ENCODE data around the gene SEMA4F.
A peak's percentile ranks its signal among the peaks of the same experiment; 100 is the strongest.

SEMA4F gene

DNA sequence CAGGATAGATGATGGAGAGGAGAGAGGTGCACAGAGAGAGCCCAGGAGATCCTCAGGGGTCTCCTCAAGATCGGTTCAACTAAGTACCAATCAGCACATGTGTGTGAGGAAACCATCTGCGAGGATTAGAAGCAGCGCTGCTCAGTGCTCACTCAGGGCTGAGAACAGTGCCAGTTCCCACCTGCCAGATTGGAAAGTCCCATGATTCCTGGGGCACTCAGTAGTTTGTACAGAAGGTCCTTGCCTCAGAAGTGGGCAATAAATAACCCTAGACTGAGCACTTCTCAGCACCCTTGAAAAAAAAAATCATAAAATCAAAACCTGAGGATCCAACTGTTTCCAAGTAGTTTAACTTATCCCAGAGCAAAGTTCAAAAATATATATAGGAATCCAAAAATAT is 53.8 kb downstream of the SEMA4F start:
- no peak for DNase-seq

DNA sequence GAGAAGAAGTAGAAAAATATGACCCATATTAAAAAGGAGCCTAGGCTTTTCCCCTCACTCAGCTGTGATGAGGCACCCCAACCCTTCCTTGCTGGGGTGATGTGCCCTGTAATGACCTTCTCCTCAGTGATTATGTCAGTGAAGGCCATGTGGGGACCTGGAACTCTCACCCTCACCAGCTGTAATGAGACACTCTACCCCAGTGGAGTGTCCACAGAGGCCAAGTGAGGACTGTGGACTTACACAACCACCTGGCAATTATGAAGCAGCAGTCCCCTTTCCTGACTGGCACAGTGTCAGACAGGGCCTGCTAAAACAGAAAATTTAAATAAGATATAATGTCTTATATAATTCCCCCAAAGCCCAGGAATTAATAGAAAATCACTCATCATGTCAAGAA is 54.2 kb downstream of the SEMA4F start:
- no peak for DNase-seq

DNA sequence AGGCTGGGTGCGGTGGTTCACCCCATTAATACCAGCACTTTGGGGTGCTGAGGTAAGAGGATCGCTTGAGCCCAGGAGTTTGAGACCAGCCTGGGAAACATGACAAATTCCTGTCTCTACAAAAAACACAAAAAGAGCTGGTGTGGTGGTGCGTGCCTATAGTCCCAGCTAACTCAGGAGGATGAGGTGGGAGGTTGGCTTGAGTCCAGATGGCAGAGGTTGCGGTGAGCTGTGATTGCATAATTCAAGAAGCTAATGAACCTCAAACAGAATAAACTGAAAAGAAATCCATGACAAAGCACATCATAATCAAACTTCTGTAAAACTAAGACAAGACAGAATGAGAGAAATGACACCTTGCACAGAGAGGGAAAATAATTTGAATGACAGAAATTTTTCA is 54.8 kb downstream of the SEMA4F start:
- DNase-seq = no peak

DNA sequence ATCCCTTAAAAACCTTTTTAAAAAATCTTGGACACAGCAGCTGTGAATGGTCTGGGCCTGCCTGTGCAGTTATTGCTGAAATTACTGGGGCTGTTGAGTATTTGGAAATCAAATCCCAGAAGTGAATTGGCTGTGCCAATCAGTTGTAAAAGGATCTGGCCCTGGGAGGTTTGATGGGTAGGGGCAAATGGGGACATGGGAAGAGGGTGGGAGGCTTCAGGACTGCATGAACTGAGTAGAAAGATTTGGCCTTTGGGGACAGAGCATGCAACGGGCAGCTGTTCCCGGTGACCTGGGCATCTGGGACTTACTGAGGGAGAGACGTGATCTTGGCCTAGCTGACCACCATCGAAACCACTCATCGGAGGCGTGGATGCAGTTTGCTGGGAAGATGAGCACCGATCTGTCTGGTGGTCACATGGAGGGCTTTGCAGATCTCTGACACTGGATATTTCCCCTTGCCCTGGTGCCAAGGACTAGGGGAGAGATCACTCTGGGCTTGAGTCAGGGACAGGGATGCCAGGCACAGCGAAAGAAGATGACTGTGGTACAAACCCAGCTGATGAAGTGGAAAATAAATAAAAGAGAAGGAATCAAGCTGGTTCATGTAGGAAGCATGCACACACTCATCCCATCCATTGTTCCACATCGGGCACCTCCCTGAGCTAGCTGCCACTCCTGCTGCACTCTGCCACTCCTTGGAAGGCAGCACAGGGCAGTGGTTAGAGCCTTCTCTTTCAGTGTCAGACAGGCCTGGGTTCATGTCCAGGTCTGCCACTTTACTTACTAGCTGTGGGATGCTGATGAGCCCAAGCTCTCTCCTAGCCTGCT is 58.4 kb downstream of the SEMA4F start:
- no peak for DNase-seq

DNA sequence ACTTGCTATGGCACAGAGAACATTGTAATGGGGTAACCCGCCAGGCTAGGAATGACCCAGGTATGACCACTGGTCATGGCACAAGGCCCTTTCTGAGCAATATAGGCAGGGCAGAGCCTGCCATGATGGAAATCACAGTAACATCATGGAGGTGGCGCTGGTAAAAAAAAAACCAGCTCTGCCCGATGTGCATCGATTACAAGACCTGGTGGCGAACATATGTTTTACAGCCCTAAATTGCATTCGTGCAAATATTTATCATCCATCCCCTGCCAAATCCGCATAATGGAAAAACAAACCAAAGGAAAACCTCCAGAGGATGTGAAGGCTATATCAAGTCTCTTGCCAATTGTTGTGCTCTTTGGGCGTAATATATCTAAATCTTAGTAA is 60.6 kb downstream of the SEMA4F start:
- DNase-seq = no peak

DNA sequence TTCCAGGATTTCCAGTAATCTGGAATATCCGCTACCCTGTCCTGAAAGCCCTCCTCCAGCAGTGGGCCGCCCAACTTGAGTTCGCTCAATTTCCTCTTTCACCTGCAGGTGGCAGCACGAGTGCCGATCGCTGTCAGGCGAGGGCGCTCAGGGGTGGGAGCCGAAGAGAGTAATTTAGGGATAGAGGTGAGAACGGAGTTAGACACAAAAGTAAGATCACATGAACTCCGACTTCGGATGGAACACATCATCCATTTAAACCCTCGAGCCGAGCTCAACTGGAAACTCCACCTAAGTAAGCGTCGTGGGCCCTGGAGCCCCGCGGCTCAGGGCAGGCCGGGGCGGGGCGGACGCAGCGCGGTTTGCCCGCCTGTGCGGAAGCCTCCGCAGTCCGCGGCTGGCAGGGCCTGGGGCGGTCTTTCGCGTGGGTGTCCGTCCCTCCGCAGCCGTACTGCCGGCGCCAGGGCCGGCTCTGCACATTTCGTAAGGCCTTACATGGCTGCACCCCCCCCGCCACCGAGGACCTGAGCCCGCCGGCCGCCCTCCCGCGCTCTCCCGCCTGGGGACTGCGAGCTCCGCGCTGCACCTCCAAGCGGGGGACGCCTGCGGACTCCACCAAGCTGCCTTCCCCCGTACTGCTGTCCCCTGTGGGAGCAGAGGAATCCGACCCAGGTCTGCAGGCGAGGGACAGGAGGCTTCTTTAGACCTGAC is 61.2 kb downstream of the SEMA4F start:
- peak; percentile 79 for DNase-seq

DNA sequence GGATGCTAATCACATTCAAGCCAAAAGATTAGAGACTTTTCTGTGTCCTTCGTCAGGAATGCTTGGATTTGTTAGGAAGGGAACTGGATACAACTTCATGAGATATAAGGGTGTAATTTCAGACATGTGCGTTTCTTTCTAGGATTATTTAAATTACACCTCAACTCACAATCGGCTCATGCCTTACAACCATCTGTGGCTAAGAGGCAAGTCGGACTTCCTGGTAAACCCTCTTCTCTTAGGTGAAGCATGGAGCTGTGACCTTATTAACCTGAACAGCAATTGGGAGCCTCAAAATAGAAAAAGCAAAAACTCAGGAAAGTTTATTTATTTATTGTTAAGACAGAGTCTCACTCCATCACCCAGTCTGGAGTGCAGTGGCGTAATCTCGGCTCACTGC is 61.8 kb downstream of the SEMA4F start:
- no peak for DNase-seq

DNA sequence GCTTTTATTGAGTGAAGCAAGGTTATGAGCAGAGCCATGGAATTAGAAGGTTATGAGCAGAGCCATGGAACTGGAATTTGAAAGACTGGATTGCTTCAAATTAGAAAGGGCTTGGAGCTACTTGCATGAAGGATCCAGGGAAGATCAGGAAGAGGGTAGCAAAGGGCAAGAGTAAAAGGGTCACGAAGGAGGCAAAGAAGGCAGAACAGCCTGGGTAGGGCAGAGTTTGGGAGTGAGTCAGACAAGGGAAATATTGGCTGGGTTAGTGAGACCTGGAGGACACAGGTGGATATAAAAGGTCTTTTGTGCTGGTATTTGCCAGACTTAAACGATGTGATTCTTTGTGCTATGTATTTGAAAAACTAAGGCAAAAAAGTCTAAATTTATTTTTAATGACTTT is 65.0 kb downstream of the SEMA4F start:
- no peak for DNase-seq

DNA sequence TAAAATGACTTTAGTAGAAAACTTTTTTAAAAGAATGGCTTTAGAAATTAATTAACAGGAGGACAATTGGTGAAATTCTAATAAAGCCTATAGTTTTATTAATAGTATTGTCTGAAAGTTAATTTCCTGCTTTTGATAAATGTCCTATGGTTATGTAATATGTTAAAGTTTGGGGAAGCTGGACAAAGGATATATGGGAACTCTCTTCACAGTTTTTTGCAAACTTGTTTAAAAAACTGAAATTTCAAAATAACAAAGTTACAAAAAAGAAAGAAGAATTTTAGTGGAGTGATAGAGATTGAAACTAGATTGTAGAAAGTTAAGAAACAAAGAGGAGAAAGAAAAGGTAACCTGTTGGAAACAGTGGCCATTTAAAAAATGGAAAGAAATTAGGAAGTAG is 67.3 kb downstream of the SEMA4F start:
- no peak for DNase-seq

DNA sequence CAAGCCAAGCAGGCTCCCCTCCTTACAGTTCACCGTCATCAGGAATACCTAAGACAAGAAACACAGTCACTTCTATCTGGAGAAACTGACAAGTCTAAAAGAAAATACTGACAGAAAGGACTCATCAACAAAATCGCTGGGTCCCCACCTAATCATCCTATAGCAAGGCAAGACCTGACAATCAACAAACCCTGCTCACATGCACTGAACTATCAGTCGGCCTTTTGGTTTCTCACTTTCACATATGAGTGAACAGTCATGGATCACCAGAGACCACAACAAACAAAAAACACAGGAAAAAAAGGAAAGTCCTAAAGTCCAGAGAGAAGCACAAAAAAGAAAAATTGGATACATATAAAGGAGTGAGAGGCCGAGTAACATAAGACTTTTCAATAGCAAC is 70.4 kb downstream of the SEMA4F start:
- DNase-seq = no peak

DNA sequence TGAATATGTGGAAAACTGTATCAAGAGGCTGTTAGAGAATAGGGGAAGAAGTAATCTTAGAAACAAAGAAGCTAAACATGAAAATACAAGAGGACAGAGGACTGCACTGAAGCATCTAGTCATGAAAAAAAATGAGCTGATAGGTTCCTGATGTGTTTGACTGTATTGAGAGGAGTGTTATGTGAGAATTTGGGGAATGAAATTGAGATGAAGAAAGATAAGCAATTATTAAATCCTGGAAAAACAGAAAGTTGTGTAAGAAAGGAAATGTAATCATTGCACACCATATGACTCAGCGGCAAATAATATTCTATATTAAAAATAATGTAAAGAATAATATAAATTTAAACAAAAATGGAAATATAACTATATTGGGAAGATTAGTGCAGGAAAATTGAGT is 71.2 kb downstream of the SEMA4F start:
- no peak for DNase-seq

DNA sequence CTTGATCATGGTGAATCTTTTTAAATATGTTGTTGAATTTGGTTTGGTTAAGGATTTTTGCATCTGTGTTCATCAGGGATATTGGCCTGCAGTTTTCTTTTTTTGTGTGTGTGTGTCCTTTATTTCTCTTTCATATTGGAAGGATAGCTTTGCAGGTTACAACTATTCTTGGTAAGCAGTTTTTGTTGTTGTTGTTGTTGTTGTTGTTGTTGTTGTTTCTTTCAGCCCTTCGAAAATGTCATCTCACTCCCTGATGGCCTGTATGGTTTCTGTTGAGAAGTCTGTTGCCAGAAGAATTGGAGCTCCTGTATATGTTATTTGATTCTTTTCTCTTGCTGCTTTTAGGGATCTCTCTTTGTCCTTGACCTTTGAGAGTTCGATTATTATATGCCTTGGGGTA is 74.8 kb downstream of the SEMA4F start:
- DNase-seq = no peak

DNA sequence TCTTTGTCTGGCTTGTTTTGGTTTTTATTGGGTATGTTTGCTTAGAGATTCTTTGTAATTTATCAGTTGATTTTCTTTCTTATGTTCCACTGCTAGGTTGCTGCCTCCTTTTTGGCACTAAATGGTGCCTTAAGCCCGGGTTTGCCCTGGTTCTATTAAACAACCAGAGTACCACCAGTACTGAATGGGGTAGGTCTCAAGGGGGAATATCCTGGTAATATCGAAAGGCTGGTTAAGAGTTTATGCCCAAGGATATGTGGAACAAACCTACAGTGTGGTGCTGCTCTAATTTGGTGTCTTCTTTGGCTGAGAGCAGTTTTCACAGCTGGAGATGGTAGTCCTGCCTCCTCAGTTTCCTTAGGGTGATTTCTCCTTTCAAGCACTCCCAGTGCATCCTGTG is 76.5 kb downstream of the SEMA4F start:
- no peak for DNase-seq

All from left hindlimb (tissue), 1 donor.